Left renal cortex interstitium (tissue), 4 donors: ENCODE measurements around the gene RBM34. TPM values are rescaled to one million over a fixed set of nuclear protein-coding genes. Genes with fewer than 3 reads are reported as not detected.

Experiments used
- DNase-seq, 4 donors: peaks; one replicate each; pipeline ENCODE4 v3.0.0-alpha.2; 2013; ENCODE audit warnings: low read depth in 4 of 4, low spot score in 2 of 4, missing footprints in 1 of 4
- polyA plus RNA-seq, 4 donors: library from polyadenylated mRNA; unstranded; fragments of 120-200 nt; gene quantifications; one replicate each; pipeline ENCODE4 v1.2.1, GENCODE V29; 2013; ENCODE audit not compliant: insufficient read length in 4 of 4

The RBM34 gene
- polyA plus RNA-seq, 4 donors: 63.6 to 77.0 (median 73.6) TPM

- no peak for DNase-seq
These were observed 4.3 kb downstream of the RBM34 start for GRCh38 chr1:235156740-235157139.

GRCh38 chr1:235156265-235156664, 4.8 kb downstream of the RBM34 start:
- DNase-seq: no peak

- no peak for DNase-seq
These were observed 8.8 kb downstream of the RBM34 start for GRCh38 chr1:235152235-235152634.

- no peak for DNase-seq
These were observed 10.0 kb downstream of the RBM34 start for GRCh38 chr1:235151033-235151432.

GRCh38 chr1:235149824-235150223, 11.2 kb downstream of the RBM34 start:
- no peak for DNase-seq

- no peak for DNase-seq
These were observed 13.8 kb downstream of the RBM34 start for GRCh38 chr1:235147269-235147668.

GRCh38 chr1:235145639-235146038, 15.4 kb downstream of the RBM34 start:
- no peak for DNase-seq

- no peak for DNase-seq
These were observed 18.1 kb downstream of the RBM34 start for GRCh38 chr1:235142991-235143390.

GRCh38 chr1:235139315-235139714, 21.7 kb downstream of the RBM34 start:
- DNase-seq: no peak

- no peak for DNase-seq
These were observed 22.2 kb downstream of the RBM34 start for GRCh38 chr1:235138821-235139220.

GRCh38 chr1:235136111-235136510, 24.9 kb downstream of the RBM34 start:
- no peak for DNase-seq

- DNase-seq: no peak
These were observed 26.9 kb downstream of the RBM34 start for GRCh38 chr1:235134171-235134570.

GRCh38 chr1:235133086-235133485, 28.0 kb downstream of the RBM34 start:
- DNase-seq: no peak

GRCh38 chr1:235131961-235132360, 29.1 kb downstream of the RBM34 start:
- no peak for DNase-seq

- no peak for DNase-seq
These were observed 30.2 kb downstream of the RBM34 start for GRCh38 chr1:235130766-235131270.

- DNase-seq: no peak
These were observed 31.1 kb downstream of the RBM34 start for GRCh38 chr1:235129774-235130570.

- DNase-seq: peak; percentile 91 to 97 (median 96)
These were observed 32.4 kb downstream of the RBM34 start, which contains the start of gene TOMM20 for GRCh38 chr1:235128456-235129328. Gene TOMM20, minus strand, starts transcription at chr1:235128837. Its CDS starts 122 bp downstream, at chr1:235128715.

- DNase-seq: no peak
These were observed 33.2 kb downstream of the RBM34 start for GRCh38 chr1:235127732-235128455.

- no peak for DNase-seq
These were observed 33.8 kb downstream of the RBM34 start for GRCh38 chr1:235127203-235127602.

GRCh38 chr1:235124665-235125064, 36.4 kb downstream of the RBM34 start:
- DNase-seq: no peak

GRCh38 chr1:235124111-235124510, 36.9 kb downstream of the RBM34 start:
- DNase-seq: no peak
